ENCODE results near the gene KCNK5.

- TF ChIP-seq CTCF (IDR thresholded peaks at IDR 0.05) (no peak), POLR2A (IDR thresholded peaks at IDR 0.05) (no peak)
These were observed 3.3 kb downstream of the KCNK5 start for GRCh38 chr6:39225946-39226437.

Data from tibial nerve (tissue), 3 donors.